ENCODE results near the gene PLCH1. TPM values are rescaled to one million over a fixed set of nuclear protein-coding genes. Genes with fewer than 3 reads are reported as not detected.

The PLCH1 gene
- total RNA-seq (2011; cell fraction: chromatin; rRNA removed; ENCODE audit: low replicate concordance): 0.46 and 0.83 TPM in 2 replicates
- 0.39 and 0.50 TPM in 2 replicates for total RNA-seq (2011; cell fraction: nucleolus; rRNA removed)
- 0.37 and 0.69 TPM in 2 replicates for total RNA-seq (2011; cell fraction: nucleoplasm; rRNA removed)
- total RNA-seq (2014; rRNA removed) (0.18 and 0.49 TPM in 2 replicates), total RNA-seq (2014; rRNA removed; fragmentation: Illumina TruSeq; extraction: Trizol) (0.44 and 0.61 TPM in 2 replicates), total RNA-seq (2015; rRNA removed; fragmentation: Illumina TruSeq; extraction: Trizol) (0.40 and 0.49 TPM in 2 replicates), total RNA-seq (2021) (0.42 and 0.53 TPM in 2 replicates), polyA plus RNA-seq (2011; rRNA removed) (0.43 and 0.50 TPM in 2 replicates), polyA plus RNA-seq (2014; fragmentation: Illumina TruSeq; extraction: Trizol) (0.36 and 0.62 TPM in 2 replicates), polyA plus RNA-seq (2014; fragmentation: Nextera tagmentation; extraction: Ambion mirVana) (under 1 TPM; 0.17 to 0.21 TPM), polyA plus RNA-seq (2014; rRNA removed) (0.28 and 0.37 TPM in 2 replicates), polyA minus RNA-seq (2011; rRNA and poly(A)+ RNA removed) (1.2 and 1.9 TPM in 2 replicates), Bru-seq, nascent RNA (percentile 37 among the genes with signal in this experiment), BruChase-seq, experiment 1, labeled RNA remaining after a 2-hour chase (percentile 38 among the genes with signal in this experiment), BruChase-seq, experiment 2, labeled RNA remaining after a 6-hour chase (percentile 33 among the genes with signal in this experiment)
- 0.25 and 0.47 TPM in 2 replicates for polyA plus RNA-seq (2011; cell fraction: cytosol; rRNA removed)
- 0.41 and 1.00 TPM in 2 replicates for polyA plus RNA-seq (2011; cell fraction: nucleus; rRNA removed)
- polyA plus RNA-seq (2012): 0.12 and 0.29 TPM in 2 replicates
- 0.55 and 0.67 TPM in 2 replicates for polyA minus RNA-seq (2011; cell fraction: cytosol; rRNA and poly(A)+ RNA removed)
- polyA minus RNA-seq (2011; cell fraction: nucleus; rRNA and poly(A)+ RNA removed): 0.94 and 1.3 TPM in 2 replicates
- long read RNA-seq, experiment 1, partial matches to known transcripts: 2 of 4 reads
- long read RNA-seq, experiment 1, other reads (novel, unspliced or antisense): 2 of 4 reads
- long read RNA-seq, experiment 2, partial matches to known transcripts: 0 of 1 reads
- long read RNA-seq, experiment 2, other reads (novel, unspliced or antisense): 1 of 1 reads
- long read RNA-seq, experiment 3, partial matches to known transcripts: 1 of 1 reads
- long read RNA-seq, experiment 3, other reads (novel, unspliced or antisense): 0 of 1 reads

DNA sequence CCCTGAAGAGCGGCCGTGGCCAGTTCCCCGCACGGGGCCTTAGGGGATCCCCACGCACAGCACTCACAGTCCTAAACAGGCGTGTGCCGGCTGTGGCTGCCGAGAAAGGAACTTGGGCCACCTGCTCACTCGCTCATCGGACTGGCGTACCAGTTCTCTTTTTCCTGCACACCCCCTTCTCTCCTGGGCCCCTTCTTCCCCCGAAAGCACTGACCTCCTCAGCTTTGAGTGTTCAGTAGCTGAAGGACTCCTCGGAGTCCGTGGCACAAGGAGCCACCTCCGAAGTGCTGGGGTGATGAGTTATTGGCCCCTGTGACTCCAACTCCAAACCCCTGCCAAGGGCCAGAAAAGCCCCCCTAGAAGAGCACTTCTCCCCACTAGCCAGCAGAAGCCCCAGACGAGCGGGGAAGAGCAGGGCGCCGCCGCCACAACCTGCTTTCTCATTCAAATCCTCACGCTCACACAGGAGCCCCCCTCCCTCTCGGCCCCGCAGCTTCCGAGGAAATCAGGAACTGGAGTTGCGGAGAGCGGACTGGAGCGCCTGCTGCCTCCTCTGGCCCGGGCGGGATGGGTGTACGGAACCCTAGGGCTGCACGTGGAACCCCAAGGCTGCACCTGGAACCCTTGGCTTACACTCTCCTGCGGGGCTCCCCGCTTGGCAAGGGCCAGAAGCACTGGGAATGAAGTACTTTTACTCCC is at the start of gene PLCH1:
Gene PLCH1, minus strand, starts transcription at position 446 of the 699 bp plus-strand sequence. CDS start 40,847 bp downstream, outside the sequence.
- H3K4me2 ChIP-seq (ENCODE audit: insufficient read depth, low read length): peak within 1 kb of the TSS; percentile 87
- POLR2A ChIA-PET: interaction anchor here (0.6 to 1.6 kb wide), 4 partner anchors 9 to 710 kb away, joined by 3 read pairs; no protein-coding TSS in a partner anchor
- intact Hi-C loops (cut with micrococcal nuclease): no loop called here
- 0 out of 4 replicates have a peak, but pooled peaks have one; percentile 0 to 29 for TF ChIP-seq UBTF (IDR thresholded peaks at IDR 0.05; ENCODE audit: borderline replicate concordance in 1 of 2, low read depth in 2 of 2, low read length in 2 of 2)
- no peak for TF ChIP-seq ELF2 (CRISPR knock-in tag; IDR thresholded peaks at IDR 0.05)
- no peak for TF ChIP-seq GTF2F1 (IDR thresholded peaks at IDR 0.05; ENCODE audit: low read depth, low read length)
- no peak for TF ChIP-seq SMC3 (conservative IDR thresholded peaks at IDR 0.05; ENCODE audit: insufficient read depth, low read depth, low read length)
- TF ChIP-seq THRAP3 (IDR thresholded peaks at IDR 0.05; ENCODE audit: borderline replicate concordance): no peak
- TF ChIP-seq HIVEP1 (CRISPR knock-in tag; IDR thresholded peaks at IDR 0.05): no peak
- peak; percentile 21; the same call in 1 of the 2 replicates for TF ChIP-seq SMAD4 (CRISPR knock-in tag; conservative IDR thresholded peaks at IDR 0.05)
- peak; percentile 58; the same call in 1 of the 2 replicates for TF ChIP-seq TFAP4 (CRISPR knock-in tag; IDR thresholded peaks at IDR 0.05; ENCODE audit: borderline replicate concordance)

More for the DNA sequence above, at the start of gene PLCH1:
- FAIRE-seq (no peak), DNase-seq (ENCODE audit: extremely low read depth in 1 of 4, low spot score in 3 of 4) (peak; percentile 64 to 81 (median 76)), ATAC-seq (peak; percentile 91)
- CTCF ChIA-PET (ENCODE audit: low intra/inter-chr PET ratio): no interaction called here
- no peaks in the 10 kb centered on the region for H3K36me3 ChIP-seq (ENCODE audit: control insufficient read depth, insufficient read depth, low read length)
- no peaks in the 10 kb centered on the region for H3K9me1 ChIP-seq (ENCODE audit: control insufficient read depth, insufficient read depth, low read length)
- H3K9ac ChIP-seq (ENCODE audit: insufficient read depth in 1 of 2, low read depth in 2 of 2, low read length in 2 of 2): peak within 1 kb of the TSS; percentile 48 to 97
- in situ Hi-C loops (cut with MboI): no loop called here
- no peak within 1 kb of the TSS; the same call in 2 of the 3 replicates for H3K27ac ChIP-seq (ENCODE audit: extremely low read depth, low read depth, low read length)
- H2AFZ ChIP-seq (ENCODE audit: low read depth, low read length): peak within 1 kb of the TSS; percentile 84
- H3K4me1 ChIP-seq (replicated peaks in 1 of 2; ENCODE audit: control insufficient read depth in 2 of 2, insufficient read depth in 2 of 2, low read length in 2 of 2): peaks cover 7 to 17% of the 10 kb centered on the region in 2 experiments; a peak in 4 of 5 replicates
- WGBS (ENCODE audit: insufficient coverage, low coverage, missing lambda C conversion rate): under 1% methylated on average over 31 of the region's 33 CpGs
- H3K79me2 ChIP-seq (ENCODE audit: control insufficient read depth, insufficient read depth, low read length): no peaks in the 10 kb centered on the region
- TSS peak; percentile 50 for BruUV-seq (replicated peaks)
- H3K9me3 ChIP-seq (replicated peaks; ENCODE audit: control insufficient read depth, insufficient read depth, low read depth, low read length): no peaks in the 10 kb centered on the region
- peak within 1 kb of the TSS; percentile 46 for H3K4me3 ChIP-seq
- H4K20me1 ChIP-seq (replicated peaks; ENCODE audit: control insufficient read depth, insufficient read depth, low read length): no peaks in the 10 kb centered on the region
- H3K27me3 ChIP-seq (ENCODE audit: control insufficient read depth in 2 of 2, insufficient read depth in 2 of 2, low read length in 2 of 2): no peaks in the 10 kb centered on the region; a peak in 1 of 5 replicates

All from K562 (cell line).